Progenitor cell of endocrine pancreas (in vitro differentiated cells): ENCODE results near the gene SAMD8. TPM values are rescaled to one million over a fixed set of nuclear protein-coding genes. Genes with fewer than 3 reads are reported as not detected.

Experiments used
- DNase-seq: peaks from one replicate; pipeline ENCODE4 v3.0.0; 2021; ENCODE audit warnings: low spot score; ENCODE audit not compliant: unreplicated experiment
- H3K27ac Mint-ChIP-seq: 2 replicates; pipeline ENCODE4 v1.8.0; 2021; ENCODE audit warnings: mild to moderate bottlenecking, moderate library complexity, mixed read lengths
- H3K27me3 Mint-ChIP-seq: 2 replicates; pipeline ENCODE4 v1.8.0; 2021; ENCODE audit warnings: mixed read lengths
- H3K36me3 Mint-ChIP-seq: 2 replicates; pipeline ENCODE4 v1.8.0; 2022; ENCODE audit warnings: mixed read lengths; ENCODE audit not compliant: insufficient read depth
- H3K4me1 Mint-ChIP-seq: 2 replicates; pipeline ENCODE4 v1.8.0; 2021; ENCODE audit warnings: low read depth, mixed read lengths
- H3K4me3 Mint-ChIP-seq: 2 replicates; pipeline ENCODE4 v1.8.0; 2021; ENCODE audit warnings: low read depth, mild to moderate bottlenecking, moderate library complexity, mixed read lengths
- H3K9me3 Mint-ChIP-seq: 2 replicates; pipeline ENCODE4 v1.8.0; 2021; ENCODE audit warnings: low read depth, mixed read lengths
- CTCF ChIP-seq: fragments of 200-600 bp; sonication (generic); IDR thresholded peaks from one replicate; pipeline ENCODE4 v1.5.0; 2021; ENCODE audit warnings: antibody characterized with exemption, mild to moderate bottlenecking; ENCODE audit not compliant: unreplicated experiment
- total RNA-seq: library from RNA; stranded (reverse); gene quantifications from 2 replicates; pipeline ENCODE4 v1.2.1, GENCODE V29; 2021

The SAMD8 gene
- total RNA-seq, 1 donor from 2014 or later = 17.4 TPM

- no peaks in the 10 kb centered on the region for H3K9me3 Mint-ChIP-seq
- DNase-seq = no peak
- peak overlapping the region; percentile 64 for H3K27ac Mint-ChIP-seq
- H3K36me3 Mint-ChIP-seq = no peaks in the 10 kb centered on the region
- no peak for TF ChIP-seq CTCF
- peaks cover 7% of the 10 kb centered on the region for H3K4me1 Mint-ChIP-seq
- H3K4me3 Mint-ChIP-seq = no peak overlapping the region
- peaks cover under 1% of the 10 kb centered on the region for H3K27me3 Mint-ChIP-seq
These were observed 40.5 kb upstream of the SAMD8 start for GRCh38 chr10:75070961-75071428.

GRCh38 chr10:75071756-75072155 is 39.7 kb upstream of the SAMD8 start:
- Mint-ChIP-seq H3K27me3 (peaks cover 6% of the 10 kb centered on the region), H3K36me3 (no peaks in the 10 kb centered on the region), H3K27ac (no peak overlapping the region)

GRCh38 chr10:75072727-75073126 is 38.7 kb upstream of the SAMD8 start:
- TF ChIP-seq CTCF = no peak
- H3K27me3 Mint-ChIP-seq = peaks cover 10% of the 10 kb centered on the region
- H3K4me3 Mint-ChIP-seq = no peak overlapping the region
- no peaks in the 10 kb centered on the region for H3K36me3 Mint-ChIP-seq
- no peak overlapping the region for H3K27ac Mint-ChIP-seq
- peaks cover 7% of the 10 kb centered on the region for H3K4me1 Mint-ChIP-seq
- H3K9me3 Mint-ChIP-seq = no peaks in the 10 kb centered on the region
- DNase-seq = no peak

More at GRCh38 chr10:75071756-75072155, 39.7 kb upstream of the SAMD8 start:
- DNase-seq = no peak
- Mint-ChIP-seq H3K4me3 (no peak overlapping the region), H3K9me3 (no peaks in the 10 kb centered on the region), H3K4me1 (peaks cover 7% of the 10 kb centered on the region)
- no peak for TF ChIP-seq CTCF

- H3K4me3 Mint-ChIP-seq = no peak overlapping the region
- no peaks in the 10 kb centered on the region for H3K36me3 Mint-ChIP-seq
- no peak for TF ChIP-seq CTCF
- H3K27me3 Mint-ChIP-seq = peaks cover 10% of the 10 kb centered on the region
- H3K4me1 Mint-ChIP-seq = peaks cover 7% of the 10 kb centered on the region
- DNase-seq = no peak
- no peak overlapping the region for H3K27ac Mint-ChIP-seq
- no peaks in the 10 kb centered on the region for H3K9me3 Mint-ChIP-seq
These were observed 38.0 kb upstream of the SAMD8 start for GRCh38 chr10:75073442-75073841.

GRCh38 chr10:75074711-75075445 is 36.6 kb upstream of the SAMD8 start:
- Mint-ChIP-seq H3K27ac (peak overlapping the region; percentile 5), H3K9me3 (no peaks in the 10 kb centered on the region), H3K27me3 (peaks cover 10% of the 10 kb centered on the region), H3K4me1 (peaks cover 11% of the 10 kb centered on the region), H3K4me3 (no peak overlapping the region), H3K36me3 (no peaks in the 10 kb centered on the region)
- no peak for TF ChIP-seq CTCF
- DNase-seq = no peak
